Activated B cell treated with CpG ODN at 0.5 μM for 24 hours (primary cell): ENCODE results near the gene CSF1. TPM values are rescaled to one million over a fixed set of nuclear protein-coding genes. Genes with fewer than 3 reads are reported as not detected.
"Not testable (repeated sequence)": the region's sequence is repeated elsewhere in the genome, so short reads cannot be mapped to it uniquely, and the experiment has no call there.

Experiments used
- ATAC-seq: fragments of 200-7000 bp; cut with Tn5 transposase; one replicate; pipeline ENCODE4 v1.10.0; 2021; ENCODE audit warnings: low read depth, mild to moderate bottlenecking, moderate library complexity
- CTCF ChIA-PET: fragments of 350-600 bp; sonication (Branson Sonifier 250); formaldehyde crosslinking; loops from one replicate; lab custom pipeline; 2021; ENCODE audit warnings: antibody characterized with exemption; lab: Charles Lee
- POLR2A ChIA-PET: fragments of 350-600 bp; sonication (Branson Sonifier 250); formaldehyde crosslinking; loops from one replicate; lab custom pipeline; 2021; ENCODE audit warnings: antibody characterized with exemption; lab: Charles Lee
- DNase-seq: peaks from one replicate; pipeline ENCODE4 v3.0.0; 2022
- H3K27ac Mint-ChIP-seq: one replicate; pipeline ENCODE4 v1.8.0; 2020; ENCODE audit warnings: mixed read lengths
- H3K27me3 Mint-ChIP-seq: one replicate; pipeline ENCODE4 v1.8.0; 2021; ENCODE audit warnings: mixed read lengths
- H3K36me3 Mint-ChIP-seq: one replicate; pipeline ENCODE4 v1.8.0; 2021; ENCODE audit warnings: low read depth, mixed read lengths
- H3K4me1 Mint-ChIP-seq: one replicate; pipeline ENCODE4 v1.8.0; 2021; ENCODE audit warnings: mixed read lengths
- H3K4me3 Mint-ChIP-seq: one replicate; pipeline ENCODE4 v1.8.0; 2020; ENCODE audit warnings: mild to moderate bottlenecking, mixed read lengths
- H3K9me3 Mint-ChIP-seq: one replicate; pipeline ENCODE4 v1.8.0; 2020; ENCODE audit warnings: mixed read lengths
- intact Hi-C: fragments of 100-400 bp; cut with micrococcal nuclease; formaldehyde crosslinking; loops from one replicate; pipeline ENCODE4 v1.15.1; 2024
- total RNA-seq: library from RNA; stranded (reverse); gene quantifications from 2 replicates; pipeline ENCODE4 v1.2.3, GENCODE V29; 2022
- TF ChIP-seq, protein P1 (sequence below): fragments of 200-600 bp; IDR thresholded peaks from one replicate; pipeline ENCODE4 v1.8.0; 2022; ENCODE audit warnings: antibody characterized with exemption, mild to moderate bottlenecking

The CSF1 gene, protein sequence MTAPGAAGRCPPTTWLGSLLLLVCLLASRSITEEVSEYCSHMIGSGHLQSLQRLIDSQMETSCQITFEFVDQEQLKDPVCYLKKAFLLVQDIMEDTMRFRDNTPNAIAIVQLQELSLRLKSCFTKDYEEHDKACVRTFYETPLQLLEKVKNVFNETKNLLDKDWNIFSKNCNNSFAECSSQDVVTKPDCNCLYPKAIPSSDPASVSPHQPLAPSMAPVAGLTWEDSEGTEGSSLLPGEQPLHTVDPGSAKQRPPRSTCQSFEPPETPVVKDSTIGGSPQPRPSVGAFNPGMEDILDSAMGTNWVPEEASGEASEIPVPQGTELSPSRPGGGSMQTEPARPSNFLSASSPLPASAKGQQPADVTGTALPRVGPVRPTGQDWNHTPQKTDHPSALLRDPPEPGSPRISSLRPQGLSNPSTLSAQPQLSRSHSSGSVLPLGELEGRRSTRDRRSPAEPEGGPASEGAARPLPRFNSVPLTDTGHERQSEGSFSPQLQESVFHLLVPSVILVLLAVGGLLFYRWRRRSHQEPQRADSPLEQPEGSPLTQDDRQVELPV
- 1.9 and 2.0 TPM in 2 replicates for total RNA-seq

DNA sequence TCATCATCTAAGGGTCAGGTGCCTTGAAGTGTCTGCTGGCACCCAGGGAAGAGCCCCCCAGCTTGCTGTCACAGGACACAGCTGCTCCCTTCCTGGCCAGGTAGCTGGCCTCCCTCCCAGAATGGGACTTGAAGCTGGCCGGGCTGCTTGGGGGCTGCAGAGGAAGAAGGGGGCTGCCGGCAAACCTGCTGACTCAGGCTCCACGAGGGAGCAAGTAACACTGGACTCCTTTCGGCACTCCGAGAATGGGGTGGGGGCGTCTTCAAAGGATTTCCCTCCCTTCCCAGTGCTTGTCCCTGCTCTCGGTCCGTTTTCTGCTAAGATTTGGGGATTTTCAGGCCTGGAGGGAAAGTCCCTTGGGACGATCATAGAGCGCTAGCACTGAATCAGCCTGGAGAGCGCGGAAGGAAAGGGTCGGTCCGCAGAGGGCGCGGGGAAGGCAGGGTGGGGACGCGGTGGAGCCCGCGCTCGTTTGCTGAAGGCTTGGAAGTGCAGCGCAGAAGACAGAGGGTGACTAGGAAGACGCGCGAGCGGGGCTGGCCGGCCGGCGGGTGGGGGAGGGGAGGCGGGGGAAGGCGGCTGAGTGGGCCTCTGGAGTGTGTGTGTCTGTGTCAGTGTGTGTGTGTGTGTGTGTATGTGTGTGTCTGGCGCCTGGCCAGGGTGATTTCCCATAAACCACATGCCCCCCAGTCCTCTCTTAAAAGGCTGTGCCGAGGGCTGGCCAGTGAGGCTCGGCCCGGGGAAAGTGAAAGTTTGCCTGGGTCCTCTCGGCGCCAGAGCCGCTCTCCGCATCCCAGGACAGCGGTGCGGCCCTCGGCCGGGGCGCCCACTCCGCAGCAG lies at the start of gene CSF1:
TSS of gene CSF1 (plus strand) at position 727 of the 840 bp plus-strand sequence. CDS start 175 bp downstream, outside the sequence.
- peak within 1 kb of the TSS; percentile 85 for H3K4me3 Mint-ChIP-seq
- no peaks in the 10 kb centered on the region for H3K9me3 Mint-ChIP-seq
- no peaks in the 10 kb centered on the region for H3K36me3 Mint-ChIP-seq
- peaks cover 38% of the 10 kb centered on the region for H3K27me3 Mint-ChIP-seq
- TF ChIP-seq, protein P1, sequence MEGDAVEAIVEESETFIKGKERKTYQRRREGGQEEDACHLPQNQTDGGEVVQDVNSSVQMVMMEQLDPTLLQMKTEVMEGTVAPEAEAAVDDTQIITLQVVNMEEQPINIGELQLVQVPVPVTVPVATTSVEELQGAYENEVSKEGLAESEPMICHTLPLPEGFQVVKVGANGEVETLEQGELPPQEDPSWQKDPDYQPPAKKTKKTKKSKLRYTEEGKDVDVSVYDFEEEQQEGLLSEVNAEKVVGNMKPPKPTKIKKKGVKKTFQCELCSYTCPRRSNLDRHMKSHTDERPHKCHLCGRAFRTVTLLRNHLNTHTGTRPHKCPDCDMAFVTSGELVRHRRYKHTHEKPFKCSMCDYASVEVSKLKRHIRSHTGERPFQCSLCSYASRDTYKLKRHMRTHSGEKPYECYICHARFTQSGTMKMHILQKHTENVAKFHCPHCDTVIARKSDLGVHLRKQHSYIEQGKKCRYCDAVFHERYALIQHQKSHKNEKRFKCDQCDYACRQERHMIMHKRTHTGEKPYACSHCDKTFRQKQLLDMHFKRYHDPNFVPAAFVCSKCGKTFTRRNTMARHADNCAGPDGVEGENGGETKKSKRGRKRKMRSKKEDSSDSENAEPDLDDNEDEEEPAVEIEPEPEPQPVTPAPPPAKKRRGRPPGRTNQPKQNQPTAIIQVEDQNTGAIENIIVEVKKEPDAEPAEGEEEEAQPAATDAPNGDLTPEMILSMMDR = no peak
- peak within 1 kb of the TSS; percentile 51 for H3K27ac Mint-ChIP-seq
- POLR2A ChIA-PET = interaction anchor here (0.6 kb wide), 1 partner anchor 10 kb away, joined by 4 read pairs; no protein-coding TSS in a partner anchor
- H3K4me1 Mint-ChIP-seq = peaks cover 37% of the 10 kb centered on the region
- CTCF ChIA-PET = interaction anchor here (0.6 kb wide), 1 partner anchor 119 kb away, joined by 3 read pairs; no protein-coding TSS in a partner anchor
- intact Hi-C loops = loop anchor here (1.0 to 5.0 kb wide), 3 partner anchors 33 to 363 kb away; partner anchors contain the start of genes AHCYL1 and GNAI3
- DNase-seq = peak; percentile 40
- peak; percentile 23 for ATAC-seq

DNA sequence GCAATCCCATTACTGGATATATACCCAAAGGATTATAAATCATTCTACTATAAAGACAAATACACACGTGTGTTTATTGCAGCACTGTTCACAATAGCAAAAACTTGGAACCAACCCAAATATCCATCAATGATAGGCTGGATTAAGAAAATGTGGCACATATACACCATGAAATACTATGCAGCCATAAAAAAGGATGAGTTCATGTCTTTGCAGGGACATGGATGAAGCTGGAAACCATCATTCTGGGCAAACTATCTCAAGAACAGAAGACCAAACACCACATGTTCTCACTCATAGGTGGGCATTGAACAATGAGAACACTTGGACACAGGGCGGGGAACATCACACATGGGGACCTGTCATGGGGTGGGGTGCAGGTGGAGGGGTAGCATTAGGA lies 49.0 kb upstream of the CSF1 start:
- intact Hi-C loops, H3K36me3 Mint-ChIP-seq, H3K9me3 Mint-ChIP-seq, H3K4me1 Mint-ChIP-seq, ATAC-seq, CTCF ChIA-PET, DNase-seq, H3K27ac Mint-ChIP-seq, POLR2A ChIA-PET, H3K4me3 Mint-ChIP-seq: not testable (repeated sequence)
- peaks cover 25% of the 10 kb centered on the region for H3K27me3 Mint-ChIP-seq

DNA sequence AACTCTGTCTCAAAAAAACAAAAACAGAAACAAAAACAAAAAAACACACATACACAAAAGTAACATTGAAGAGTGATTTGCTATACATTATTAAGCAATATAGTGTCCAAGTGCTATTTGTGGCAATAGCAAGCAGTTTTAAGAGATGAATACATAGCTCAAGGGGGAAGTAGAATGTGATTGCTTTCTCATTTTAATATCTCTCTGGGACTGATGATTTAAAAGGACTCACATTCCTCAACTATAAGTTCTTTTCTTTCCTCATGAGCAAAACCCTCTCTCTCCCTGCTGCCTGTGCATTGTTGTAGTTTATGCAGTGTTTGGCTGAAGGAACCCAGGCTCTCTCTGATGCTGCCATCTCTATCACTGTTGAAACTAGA lies 47.0 kb upstream of the CSF1 start:
- H3K4me1 Mint-ChIP-seq = peaks cover 6% of the 10 kb centered on the region
- H3K27ac Mint-ChIP-seq = no peak overlapping the region
- no peaks in the 10 kb centered on the region for H3K36me3 Mint-ChIP-seq
- ATAC-seq = no peak
- TF ChIP-seq, protein P1 = no peak
- intact Hi-C loops = no loop called here
- H3K9me3 Mint-ChIP-seq = peaks cover 2% of the 10 kb centered on the region
- no peak overlapping the region for H3K4me3 Mint-ChIP-seq
- DNase-seq = no peak
- H3K27me3 Mint-ChIP-seq = peaks cover 12% of the 10 kb centered on the region
- ChIA-PET CTCF (no interaction called here), POLR2A (no interaction called here)

DNA sequence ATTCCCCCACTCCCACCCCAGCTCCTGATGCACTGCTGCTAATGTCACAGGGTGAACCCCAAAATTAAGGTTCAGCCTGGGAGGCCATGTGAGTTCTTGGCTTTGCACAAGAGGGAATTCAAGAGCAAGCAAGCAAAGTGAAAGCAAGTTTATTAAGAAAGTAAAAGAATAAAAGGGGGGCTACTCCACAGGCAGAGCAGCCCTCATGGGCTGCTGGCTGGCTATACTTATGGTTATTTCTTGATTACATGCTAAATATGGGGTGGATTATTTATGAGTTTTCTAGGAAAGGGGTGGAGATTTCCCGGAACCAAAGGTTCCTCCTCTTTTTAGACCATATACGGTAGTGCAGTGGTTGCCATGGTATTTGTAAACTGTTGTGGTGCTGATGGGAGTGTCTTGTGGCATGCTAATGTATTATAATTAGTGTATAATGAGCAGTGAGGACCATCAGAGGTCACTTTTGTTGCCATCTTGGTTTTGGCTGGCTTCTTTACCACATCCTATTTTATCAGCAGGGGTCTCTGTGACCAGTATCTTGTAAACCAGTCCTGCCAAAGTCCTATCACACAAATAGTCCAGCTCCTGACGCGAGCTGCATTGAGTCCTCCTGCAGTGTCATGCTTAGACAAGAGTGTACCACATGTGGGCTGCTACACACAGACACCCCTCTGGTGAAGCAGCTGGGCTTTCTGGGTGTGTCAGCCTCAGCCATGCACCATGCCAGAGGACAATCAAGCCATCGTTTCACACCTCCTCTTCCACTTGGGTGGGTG lies 46.4 kb upstream of the CSF1 start:
- Mint-ChIP-seq H3K27ac (no peak overlapping the region), H3K4me3 (no peak overlapping the region), H3K4me1 (peaks cover 6% of the 10 kb centered on the region), H3K36me3 (no peaks in the 10 kb centered on the region), H3K9me3 (peaks cover 2% of the 10 kb centered on the region), H3K27me3 (peaks cover 8% of the 10 kb centered on the region)
- no peak for ATAC-seq
- CTCF ChIA-PET = no interaction called here
- intact Hi-C loops = no loop called here
- POLR2A ChIA-PET = no interaction called here
- DNase-seq = no peak
- TF ChIP-seq, protein P1 = no peak
